Iris pigment epithelial cell (primary cell): ENCODE measurements around the gene SCYGR1.

Experiments used
- DNase-seq: peaks from one replicate; pipeline ENCODE4 v3.0.0-alpha.2; 2011; ENCODE audit warnings: low read depth

The SCYGR1 gene

DNA sequence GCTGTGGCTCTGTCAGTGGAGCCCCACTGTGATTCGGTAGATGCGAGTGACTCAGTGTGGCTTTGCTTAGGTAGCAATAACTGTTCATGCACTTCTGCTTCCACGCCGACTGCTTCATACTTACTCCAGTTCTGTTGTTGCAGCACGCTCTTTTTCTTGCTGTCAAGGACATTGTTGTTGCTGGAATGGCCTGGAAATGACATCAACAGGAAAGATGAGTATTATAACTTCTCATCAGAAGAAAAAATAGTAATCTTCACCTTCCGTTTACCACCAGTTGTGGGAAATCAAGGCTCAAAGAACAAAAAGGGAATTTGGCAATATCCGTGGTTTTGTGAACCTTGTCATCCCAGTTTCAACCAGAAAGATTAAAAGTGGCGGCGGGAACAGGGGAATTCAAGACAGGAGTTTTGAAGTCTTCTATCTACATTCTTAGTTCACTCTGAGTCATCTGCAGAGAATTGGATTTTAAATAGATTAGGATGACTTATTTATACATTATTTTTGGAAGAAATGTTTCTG is 16.9 kb downstream of the SCYGR1 start:
- peak; percentile 98 for DNase-seq

DNA sequence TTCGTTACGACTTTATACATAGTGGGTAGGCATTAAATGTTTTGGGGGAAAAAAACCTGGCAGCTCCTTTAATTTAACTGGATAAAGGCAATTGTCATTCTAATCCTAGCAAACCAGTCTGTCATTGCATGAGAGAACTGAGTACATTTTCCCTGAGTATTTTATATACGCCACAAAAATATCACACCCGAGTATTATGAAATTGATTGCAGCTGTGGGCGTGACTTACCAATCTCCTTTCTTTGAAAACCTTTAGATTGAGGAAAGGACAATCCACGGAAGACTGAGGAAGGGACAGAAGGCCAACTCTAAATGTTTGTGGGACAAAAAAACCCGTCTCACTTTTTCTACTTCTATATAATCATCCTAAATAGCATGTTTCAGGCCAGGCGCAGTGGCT is 17.7 kb downstream of the SCYGR1 start:
- peak; percentile 51 for DNase-seq

DNA sequence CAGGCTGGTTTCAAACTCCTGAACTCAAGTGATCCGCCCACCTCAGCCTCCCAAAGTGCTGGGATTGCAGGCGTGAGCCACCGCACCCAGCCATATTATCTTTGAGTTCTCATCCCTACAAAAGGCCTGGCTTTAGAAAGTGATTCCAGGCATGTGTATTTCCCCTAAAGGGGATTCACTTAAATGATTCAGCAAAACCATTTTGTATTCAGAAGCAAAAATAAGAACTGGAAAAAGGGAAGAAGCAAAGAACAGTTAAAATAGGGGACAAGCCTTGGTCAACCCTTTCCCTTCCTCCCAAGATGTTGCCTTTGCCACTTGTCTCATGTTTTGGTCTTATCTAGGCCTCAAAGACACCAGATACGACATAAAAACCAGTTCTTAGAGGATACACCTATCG is 19.2 kb downstream of the SCYGR1 start:
- no peak for DNase-seq

DNA sequence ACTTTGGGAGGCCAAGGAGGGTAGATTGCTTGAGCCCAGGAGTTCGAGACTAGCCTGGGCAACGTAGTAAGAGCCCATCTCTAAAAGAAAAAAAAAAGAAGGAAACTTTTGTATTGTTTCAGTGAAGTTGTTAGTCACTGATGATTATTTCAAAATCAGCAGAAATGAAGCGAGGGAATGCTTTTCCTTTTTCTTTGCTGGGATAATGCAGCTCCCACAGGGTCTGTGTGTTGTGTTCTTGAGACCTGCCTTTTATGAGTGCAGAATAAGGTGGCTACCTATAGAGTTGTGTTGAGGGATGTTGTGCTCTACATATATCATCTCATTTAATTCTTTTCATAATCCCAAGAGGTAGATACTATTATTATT is 20.3 kb downstream of the SCYGR1 start:
- DNase-seq, result no peak

DNA sequence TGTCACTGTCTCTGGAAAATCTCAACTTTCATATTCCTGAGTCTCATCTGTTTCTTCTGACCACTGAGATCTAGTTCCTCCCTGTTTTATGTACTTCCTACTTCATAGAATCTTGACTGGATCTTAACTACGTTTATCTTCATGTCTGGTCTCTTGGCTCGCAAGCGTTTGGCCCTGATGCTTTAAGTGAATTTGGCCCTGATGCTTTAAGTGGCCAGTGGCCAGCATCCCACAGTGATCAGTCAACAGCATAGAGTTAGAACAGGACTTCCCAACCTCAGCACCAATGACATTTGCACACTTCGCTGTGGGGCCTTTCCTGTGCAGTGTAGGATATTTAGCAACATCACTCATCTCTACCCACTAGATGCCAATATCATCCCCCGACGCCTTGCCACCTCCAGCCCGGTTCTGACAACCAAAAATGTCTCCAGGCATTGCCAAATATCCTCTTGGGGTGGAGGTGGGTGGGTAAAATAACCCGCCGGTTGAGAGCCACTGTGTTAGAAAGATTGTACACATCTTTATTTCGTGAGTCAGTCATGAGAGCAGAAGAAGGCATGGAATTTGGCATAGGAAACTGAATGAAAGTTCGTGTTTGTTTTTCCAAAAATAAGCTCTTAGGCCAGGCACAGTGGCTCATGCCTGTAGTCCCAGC is 20.9 kb downstream of the SCYGR1 start:
- DNase-seq, result peak; percentile 91

DNA sequence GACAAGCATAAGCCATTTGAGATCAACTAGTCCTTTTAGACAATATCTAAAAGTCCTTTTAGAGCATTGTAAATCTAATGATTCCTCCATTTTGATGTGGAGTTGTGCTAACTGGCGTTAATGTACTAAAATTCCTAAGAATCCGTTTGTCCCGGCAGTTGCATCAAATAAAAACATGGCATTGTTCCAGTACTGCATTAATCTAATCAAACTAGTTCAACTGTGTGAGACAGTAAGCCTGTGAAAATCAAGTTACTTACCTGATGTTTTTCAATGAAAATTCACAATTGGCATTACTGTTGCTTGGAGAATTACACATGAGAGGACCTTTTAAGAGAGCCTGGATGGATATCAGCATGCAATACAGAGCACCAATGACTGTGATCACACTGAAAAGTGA is 21.9 kb downstream of the SCYGR1 start:
- no peak for DNase-seq

DNA sequence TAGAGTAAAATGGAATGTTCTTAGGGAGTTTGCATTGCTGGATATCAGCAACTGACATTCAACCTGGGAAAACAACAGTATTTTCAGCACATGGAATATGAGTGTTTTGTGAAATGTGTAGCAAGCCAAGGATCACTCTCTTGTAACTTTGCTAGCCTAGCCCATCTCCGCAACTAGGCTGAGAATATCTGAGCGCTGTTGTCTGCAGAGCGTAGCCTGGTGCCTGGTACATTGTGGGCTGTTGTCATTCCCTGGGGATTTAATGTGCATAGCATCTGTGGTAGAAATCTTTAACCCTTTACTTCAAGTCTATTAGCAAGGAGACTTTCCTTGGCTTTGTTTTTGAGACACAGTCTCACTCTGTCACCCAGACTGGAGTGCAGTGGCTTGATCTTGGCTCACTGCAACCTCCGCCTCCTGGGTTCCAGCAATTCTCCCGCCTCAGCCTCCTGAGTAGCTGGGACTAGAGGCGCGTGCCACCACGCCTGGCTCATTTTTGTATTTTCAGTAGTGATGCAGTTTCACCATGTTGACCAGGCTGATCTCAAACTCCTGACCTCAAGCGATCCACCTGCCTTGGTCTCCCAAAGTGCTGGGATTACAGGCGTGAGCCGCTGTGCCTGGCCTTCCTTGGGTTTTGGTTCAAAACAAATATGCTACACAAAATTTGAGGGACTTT is 23.0 kb downstream of the SCYGR1 start:
- peak; percentile 85 for DNase-seq

DNA sequence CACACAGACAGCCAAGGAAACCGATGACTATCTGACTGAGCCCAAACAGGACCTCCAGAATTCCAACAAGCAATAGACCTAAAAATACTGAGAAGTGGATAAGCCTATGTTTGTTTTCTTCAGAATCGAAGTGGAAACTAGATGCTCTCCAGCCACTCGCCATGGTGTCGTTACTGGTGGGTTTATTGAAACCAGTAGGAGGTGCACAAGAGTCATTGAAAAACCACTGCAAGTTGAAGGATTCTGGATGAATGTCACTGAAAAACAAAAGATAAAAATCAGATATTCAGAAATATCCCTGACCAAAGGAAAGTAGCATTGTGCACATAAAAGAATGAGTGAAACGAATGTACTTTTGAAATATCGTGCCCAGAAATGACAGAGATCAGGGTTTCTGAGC is 24.0 kb downstream of the SCYGR1 start:
- DNase-seq, result peak; percentile 64

DNA sequence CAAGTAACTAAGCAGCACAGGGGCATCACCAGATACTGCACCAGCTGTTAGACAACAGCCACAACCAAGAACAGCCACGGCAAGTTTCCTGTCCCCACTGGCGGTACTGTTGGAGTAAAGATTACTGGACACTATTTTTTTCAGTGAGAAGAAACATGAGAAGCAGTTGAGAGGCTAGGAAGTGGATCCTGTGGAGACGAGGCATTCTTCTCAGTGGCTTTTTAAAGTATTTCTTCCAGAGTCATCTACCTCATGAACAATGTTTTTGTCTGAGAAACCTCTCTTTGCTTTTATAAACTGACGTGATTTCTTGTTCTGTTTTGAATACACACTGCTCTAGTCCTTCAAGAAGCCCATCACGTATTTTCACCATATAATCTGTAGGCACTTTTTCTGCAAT is 27.4 kb downstream of the SCYGR1 start:
- no peak for DNase-seq

DNA sequence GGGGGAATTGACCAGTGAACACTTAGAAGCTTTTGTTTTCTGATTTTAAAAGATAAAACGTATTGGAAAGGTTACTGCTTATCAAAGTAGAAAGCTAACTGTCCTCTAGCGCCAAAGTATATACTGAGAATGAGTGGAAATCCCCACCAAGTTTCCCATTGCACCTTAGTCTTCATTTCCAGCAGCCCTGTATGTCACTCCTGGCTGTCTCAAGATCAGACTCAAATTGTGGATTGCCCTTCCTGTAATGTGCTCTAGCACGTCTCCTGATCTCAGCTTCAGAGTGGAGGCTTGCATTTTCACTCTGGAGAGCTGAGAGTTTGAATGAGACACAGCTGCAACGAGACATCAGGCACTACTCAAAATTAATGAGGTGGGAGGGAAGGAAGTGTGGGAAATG is 36.1 kb downstream of the SCYGR1 start:
- no peak for DNase-seq

DNA sequence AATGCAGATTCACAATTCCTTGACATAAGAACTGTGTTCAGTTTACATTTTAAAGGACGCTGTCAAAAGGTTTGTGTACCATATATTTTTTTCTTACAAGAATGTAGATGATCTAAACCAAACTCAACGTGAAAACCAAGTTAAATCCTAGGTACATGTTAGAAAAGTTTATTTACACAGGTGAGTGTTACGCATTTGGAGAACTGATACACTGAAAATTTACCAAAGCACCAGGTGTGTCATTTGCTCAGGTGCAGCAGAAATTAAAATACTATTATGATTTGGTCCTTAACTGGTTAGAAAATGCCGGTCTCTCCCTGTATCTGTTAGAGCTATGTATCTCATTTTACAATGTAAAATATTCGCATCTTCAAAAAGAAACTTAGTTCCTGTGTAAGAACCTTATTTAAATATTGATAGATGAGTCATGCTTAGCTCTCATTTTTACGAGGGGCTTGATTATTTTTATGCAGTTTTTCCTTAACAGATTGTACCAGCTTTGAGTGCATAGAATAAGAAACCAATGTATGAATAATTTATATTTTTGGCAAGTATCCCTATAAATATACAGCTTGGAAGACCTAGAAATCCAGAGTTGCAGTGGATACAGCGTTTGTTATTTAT is 37.6 kb downstream of the SCYGR1 start:
- no peak for DNase-seq

DNA sequence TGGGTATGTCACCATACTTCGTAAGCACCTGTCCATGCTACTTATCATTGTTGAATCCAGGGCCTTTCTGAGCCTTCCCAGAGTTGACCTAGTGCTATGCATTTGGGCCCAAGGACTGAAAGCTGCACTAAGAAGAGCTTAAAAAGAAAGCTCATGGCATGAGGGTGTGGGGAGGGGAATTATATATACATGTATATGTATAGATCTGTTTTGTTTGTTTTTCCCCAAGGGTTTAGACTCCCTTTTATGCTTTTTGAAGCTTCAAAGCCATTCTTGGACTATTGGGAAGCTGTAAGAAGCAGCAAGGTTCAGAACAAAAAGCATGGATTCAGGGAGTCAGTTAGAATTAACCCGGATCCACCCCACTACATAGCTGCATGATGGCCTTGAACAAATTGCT is 39.4 kb downstream of the SCYGR1 start:
- no peak for DNase-seq

DNA sequence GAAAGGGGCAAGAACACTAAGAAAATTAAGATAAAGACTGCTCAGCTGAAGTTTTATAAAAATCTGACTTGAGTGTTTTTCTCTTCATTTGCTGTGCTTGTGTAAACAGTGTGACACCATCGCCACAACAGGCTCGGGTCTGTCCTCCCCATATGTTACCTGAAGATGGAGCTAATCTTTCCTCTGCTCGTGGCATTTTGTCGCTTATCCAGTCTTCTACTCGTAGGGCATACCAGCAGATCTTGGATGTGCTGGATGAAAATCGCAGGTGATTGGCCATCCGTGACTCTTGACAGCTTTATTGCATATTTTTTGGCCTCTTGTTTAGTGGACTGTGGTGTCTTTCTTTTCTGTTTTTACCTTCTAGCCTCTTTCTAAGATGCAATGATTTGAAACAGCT is 40.6 kb downstream of the SCYGR1 start:
- DNase-seq, result no peak

DNA sequence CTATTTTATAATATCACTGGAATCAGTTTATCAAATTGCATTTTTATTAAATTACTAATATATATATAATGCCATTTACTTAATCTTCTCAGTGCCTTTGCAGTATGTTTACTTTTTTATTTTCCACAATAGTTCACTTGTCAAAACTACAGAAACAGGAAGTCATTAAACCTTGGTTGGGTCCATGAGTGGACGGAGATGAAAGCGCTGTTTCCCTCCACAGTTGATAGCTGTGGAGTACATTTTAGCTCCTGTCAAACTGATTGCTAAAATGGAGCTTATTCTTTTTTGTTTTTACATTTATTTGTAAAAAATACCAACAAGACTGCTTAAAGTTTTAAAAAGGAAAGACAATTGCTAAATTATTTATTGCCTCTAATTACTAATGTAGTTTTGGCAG is 43.5 kb downstream of the SCYGR1 start:
- no peak for DNase-seq

DNA sequence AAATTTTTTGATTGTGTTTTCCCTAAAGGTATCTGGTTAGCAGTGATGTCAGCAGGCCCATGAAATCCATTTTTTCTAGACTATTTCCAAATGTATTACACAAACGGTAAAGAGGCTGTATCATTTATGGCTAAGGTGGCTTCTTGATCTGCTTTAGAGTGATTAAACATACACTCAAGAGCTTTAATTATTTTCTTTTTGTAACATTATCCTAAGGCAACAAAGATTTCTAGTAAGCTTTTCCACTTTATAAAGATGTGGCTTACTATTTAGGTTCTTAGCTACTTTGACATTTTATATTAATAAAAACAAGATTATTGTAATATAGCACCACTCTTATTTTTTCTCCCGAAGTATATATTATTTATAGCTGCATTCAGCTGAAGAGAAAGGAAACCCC is 46.2 kb downstream of the SCYGR1 start:
- DNase-seq, result no peak

DNA sequence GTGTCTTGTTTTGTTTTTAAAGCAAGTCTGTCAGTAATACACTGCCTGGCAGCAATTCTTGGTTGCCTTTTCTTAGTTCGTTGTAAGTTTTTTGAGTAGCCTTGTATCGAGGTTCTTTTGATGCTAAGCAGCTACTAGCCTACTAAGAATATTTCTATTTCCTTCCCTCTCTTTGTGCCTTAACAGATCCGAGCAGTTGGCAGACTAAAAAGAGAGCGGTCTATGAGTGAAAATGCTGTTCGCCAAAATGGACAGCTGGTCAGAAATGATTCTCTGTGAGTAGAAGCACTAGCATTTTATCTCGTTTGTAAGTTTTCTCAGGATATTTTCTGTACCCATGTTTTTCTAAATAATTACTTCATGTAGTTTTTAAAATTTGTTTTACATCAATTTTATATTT is 47.6 kb downstream of the SCYGR1 start:
- DNase-seq, result no peak

DNA sequence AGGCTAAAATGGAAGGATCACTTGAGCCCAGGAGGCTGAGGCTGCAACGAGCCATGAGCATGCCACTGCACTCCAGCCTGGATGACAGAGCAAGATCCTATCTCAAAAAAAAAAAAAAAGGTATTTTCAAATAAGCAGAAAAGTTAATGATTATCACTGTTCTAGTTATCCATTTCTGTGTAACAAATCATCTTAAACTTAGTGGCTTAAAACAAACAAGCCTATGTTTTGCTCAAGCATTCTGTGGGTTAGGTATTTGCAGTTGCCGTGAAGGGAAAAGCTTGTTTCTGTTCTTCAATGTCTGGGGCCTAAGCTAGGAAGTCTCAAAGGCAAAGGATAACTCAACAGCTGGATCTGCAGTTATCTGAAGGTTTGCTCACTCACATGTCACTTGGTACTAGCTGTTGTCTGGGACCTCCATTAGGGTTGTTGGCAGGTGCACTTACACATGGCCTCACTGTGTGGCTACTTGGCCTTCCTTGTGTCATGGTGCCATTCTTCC is 48.6 kb downstream of the SCYGR1 start:
- DNase-seq, result no peak
